ENCODE data around the gene DGKA. TPM values are rescaled to one million over a fixed set of nuclear protein-coding genes. Genes with fewer than 3 reads are reported as not detected.

DGKA gene
- total and polyA plus RNA-seq, 2 of the 13 experiments (the other 11 are each of a cell fraction or from before 2014, with no cell fraction given), result 2.4 to 5.4 TPM

GRCh38 chr12:55972911-55973598, 42.1 kb downstream of the DGKA start (continued):
- TF ChIP-seq CEBPB (IDR thresholded peaks at IDR 0.05; ENCODE audit: borderline replicate concordance, low read depth, low read length) (no peak), PATZ1 (CRISPR knock-in tag; IDR thresholded peaks at IDR 0.05) (0 out of 2 replicates have a peak, but pooled peaks have one; percentile 9), ZNF510 (CRISPR knock-in tag; IDR thresholded peaks at IDR 0.05; ENCODE audit: low read depth) (no peak), CBX2 (IDR thresholded peaks at IDR 0.05; ENCODE audit: low read depth, low read length) (no peak), CBX2 (CRISPR knock-in tag; IDR thresholded peaks at IDR 0.05; ENCODE audit: low read depth) (no peak), ZBTB37 (CRISPR knock-in tag; IDR thresholded peaks at IDR 0.05) (no peak), SMARCE1 (IDR thresholded peaks at IDR 0.05; ENCODE audit: borderline replicate concordance) (no peak), ZNF646 (CRISPR knock-in tag; IDR thresholded peaks at IDR 0.05) (peak; percentile 82), KDM5A (IDR thresholded peaks at IDR 0.05; ENCODE audit: borderline replicate concordance, low read length) (peak; percentile 72; the same call in 1 of the 2 replicates), ZKSCAN5 (CRISPR knock-in tag; IDR thresholded peaks at IDR 0.05) (no peak), ZFYVE20 (CRISPR knock-in tag; IDR thresholded peaks at IDR 0.05; ENCODE audit: borderline replicate concordance, low read depth) (no peak), ZNF138 (CRISPR knock-in tag; IDR thresholded peaks at IDR 0.05; ENCODE audit: low read depth) (no peak), HOXA9 (CRISPR knock-in tag; IDR thresholded peaks at IDR 0.05; ENCODE audit: borderline replicate concordance) (no peak), GTF3A (CRISPR knock-in tag; conservative IDR thresholded peaks at IDR 0.05) (no peak), SP2 (CRISPR knock-in tag; IDR thresholded peaks at IDR 0.05) (no peak), ZNF275 (CRISPR knock-in tag; IDR thresholded peaks at IDR 0.05; ENCODE audit: borderline replicate concordance) (no peak), ZNF329 (CRISPR knock-in tag; IDR thresholded peaks at IDR 0.05; ENCODE audit: low read depth) (no peak), ZMYM4 (CRISPR knock-in tag; IDR thresholded peaks at IDR 0.05) (no peak)
